Muscle of leg (tissue), 11 donors: Measurements from ENCODE around the gene IMPA2. TPM values are rescaled to one million over a fixed set of nuclear protein-coding genes. Genes with fewer than 3 reads are reported as not detected.

Source experiments
- DNase-seq: peaks from one replicate; pipeline ENCODE4 v3.0.0; 2013
- H3K27ac ChIP-seq: one replicate; pipeline ENCODE4 v1.5.1; 2013; ENCODE audit warnings: mild to moderate bottlenecking, low read length, control low read depth
- H3K27me3 ChIP-seq: one replicate; pipeline ENCODE4 v1.6.1; 2013; ENCODE audit warnings: low read length; ENCODE audit not compliant: control insufficient read depth, insufficient read depth
- H3K36me3 ChIP-seq: one replicate; pipeline ENCODE4 v1.6.1; 2013; ENCODE audit warnings: low read length; ENCODE audit not compliant: control insufficient read depth, insufficient read depth
- H3K4me1 ChIP-seq: one replicate; pipeline ENCODE4 v1.6.1; 2013; ENCODE audit warnings: low read length; ENCODE audit not compliant: control insufficient read depth, insufficient read depth
- H3K4me3 ChIP-seq: one replicate; pipeline ENCODE4 v1.5.1; 2013; ENCODE audit warnings: low read length, control low read depth
- H3K9me3 ChIP-seq: replicated peaks from 2 replicates; pipeline ENCODE4 v1.6.1; 2013; ENCODE audit warnings: low read depth, low read length; ENCODE audit not compliant: control insufficient read depth
- WGBS: methylation state at CpG from one replicate; pipeline ENCODE4 v1.1.5; 2013; ENCODE audit warnings: missing lambda C conversion rate; ENCODE audit not compliant: insufficient coverage; 5-methylcytosine and 5-hydroxymethylcytosine counted together
- polyA plus RNA-seq, 8 donors: library from polyadenylated mRNA; unstranded; fragments of 120-200 nt; gene quantifications; one replicate each; pipeline versions ENCODE4 v1.2.1 to v1.2.3, GENCODE V29; 2013; ENCODE audit warnings: inconsistent platforms in 1 of 8, low replicate concordance in 1 of 8; ENCODE audit not compliant: insufficient read length in 8 of 8, insufficient read depth in 1 of 8
- total RNA-seq: library from RNA; stranded (reverse); fragments of 120-200 nt; gene quantifications from one replicate; pipeline ENCODE4 v1.2.4, GENCODE V29; 2013

Gene IMPA2
- total and polyA plus RNA-seq, 9 donors = 18.0 to 31.5 (median 23.1) TPM

DNA sequence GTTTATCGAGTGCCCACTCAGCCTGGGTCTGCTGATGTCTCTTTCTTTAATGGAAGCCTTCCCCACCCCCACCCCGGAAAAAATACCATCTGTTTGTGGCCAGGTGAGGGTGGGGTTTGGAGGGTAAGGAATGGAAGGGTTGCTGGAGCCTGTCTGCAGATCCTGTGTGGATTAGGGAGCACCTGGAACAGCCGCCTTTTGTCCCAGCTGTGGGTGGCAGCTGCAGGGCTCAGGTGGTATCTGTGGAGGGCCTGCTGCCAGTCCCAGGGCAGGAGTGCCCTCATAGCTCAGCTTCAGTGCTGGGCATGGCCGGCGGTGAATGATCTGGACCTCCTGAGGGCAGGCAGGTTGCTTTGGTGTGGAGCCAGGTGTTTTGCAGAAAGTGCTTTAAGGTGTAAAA is 45.3 kb downstream of the IMPA2 start:
- Histone ChIP-seq H3K27me3 (no peaks in the 10 kb centered on the region), H3K36me3 (peaks cover 14% of the 10 kb centered on the region), H3K9me3 (no peaks in the 10 kb centered on the region), H3K4me3 (no peak overlapping the region), H3K27ac (no peak overlapping the region), H3K4me1 (peaks cover 8% of the 10 kb centered on the region)
- 86% methylated on average over 3 of the region's 5 CpGs for whole genome bisulfite sequencing
- DNase-seq = no peak

DNA sequence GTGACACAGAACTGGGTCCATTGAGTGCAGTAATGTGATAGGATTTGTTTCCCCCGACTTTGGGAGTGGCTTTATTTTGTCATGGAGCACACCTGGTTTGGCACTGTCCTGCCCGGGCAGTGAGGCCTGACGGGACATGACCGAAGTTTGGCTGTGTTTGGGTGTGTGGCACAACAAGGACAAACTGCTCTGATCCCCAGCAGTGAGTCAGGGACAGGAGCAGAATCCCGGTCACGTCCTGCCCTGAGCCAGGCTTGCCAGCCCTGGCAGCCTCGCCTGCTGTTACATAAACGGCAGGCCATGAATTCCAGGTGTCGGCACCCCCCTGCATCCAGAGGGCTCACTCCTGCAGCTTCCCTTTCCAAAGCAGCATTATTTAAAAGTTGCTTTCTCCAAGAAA is 45.7 kb downstream of the IMPA2 start:
- H3K9me3 ChIP-seq = no peaks in the 10 kb centered on the region
- H3K27me3 ChIP-seq = no peaks in the 10 kb centered on the region
- peaks cover 8% of the 10 kb centered on the region for H3K4me1 ChIP-seq
- H3K4me3 ChIP-seq = no peak overlapping the region
- no peak for DNase-seq
- WGBS = 60% methylated on average over 9 of the region's 9 CpGs
- no peak overlapping the region for H3K27ac ChIP-seq
- H3K36me3 ChIP-seq = peaks cover 13% of the 10 kb centered on the region

DNA sequence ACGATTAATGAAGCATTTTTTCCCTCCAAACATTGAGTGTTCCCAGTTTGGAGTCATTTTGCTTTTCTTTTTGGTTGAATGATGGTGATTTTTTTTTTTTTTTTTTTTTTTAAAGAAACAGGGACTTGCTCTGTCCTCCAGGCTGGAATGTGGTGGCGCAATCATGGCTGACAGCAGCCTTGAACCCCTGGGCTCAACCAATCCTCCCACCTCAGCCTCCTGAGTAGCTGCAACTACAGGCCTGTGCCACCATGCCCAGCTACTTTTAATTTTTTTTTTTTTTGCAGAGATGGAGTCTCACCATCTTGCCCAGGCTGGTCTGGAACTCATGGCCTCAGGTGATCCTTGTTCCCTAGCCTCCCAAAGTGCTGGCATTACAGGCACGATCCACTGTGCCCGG is 46.2 kb downstream of the IMPA2 start:
- no CpG with 5 or more reads among the region's 4 CpGs for WGBS

DNA sequence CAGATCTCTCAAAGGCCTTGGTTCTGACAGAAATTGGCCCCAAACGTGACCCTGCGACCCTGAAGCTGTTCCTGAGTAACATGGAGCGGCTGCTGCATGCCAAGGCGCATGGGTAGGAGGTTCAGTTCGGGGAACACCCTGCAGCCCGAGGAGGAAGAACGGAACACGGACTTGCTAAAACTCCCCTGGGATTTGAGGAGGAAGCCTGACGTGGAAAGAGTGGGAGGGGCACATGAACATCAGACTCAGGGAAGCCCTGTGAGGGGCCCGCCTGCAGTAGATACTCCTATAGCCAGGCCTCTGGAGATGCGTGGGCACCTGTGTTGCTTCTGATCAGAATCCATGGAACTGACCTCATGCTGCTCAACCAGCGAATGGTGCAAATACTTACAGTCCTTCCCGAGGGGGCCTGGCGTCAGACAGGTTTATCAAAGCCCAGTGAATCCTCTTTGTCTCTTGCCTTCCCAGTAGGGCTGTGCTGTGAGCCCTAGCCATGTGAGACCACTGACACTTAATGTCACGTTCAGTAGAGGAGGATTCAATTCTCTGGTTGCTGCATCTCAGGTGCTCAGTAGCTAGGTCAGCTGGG is 46.8 kb downstream of the IMPA2 start:
- DNase-seq = no peak
- whole genome bisulfite sequencing = 69% methylated on average over 14 of the region's 15 CpGs
- Histone ChIP-seq H3K27ac (no peak overlapping the region), H3K36me3 (peaks cover 16% of the 10 kb centered on the region), H3K9me3 (no peaks in the 10 kb centered on the region), H3K4me3 (no peak overlapping the region), H3K27me3 (no peaks in the 10 kb centered on the region), H3K4me1 (peaks cover 8% of the 10 kb centered on the region)

More for the DNA sequence above, 46.2 kb downstream of the IMPA2 start:
- DNase-seq = no peak
- no peak overlapping the region for H3K27ac ChIP-seq
- peaks cover 13% of the 10 kb centered on the region for H3K36me3 ChIP-seq
- no peak overlapping the region for H3K4me3 ChIP-seq
- no peaks in the 10 kb centered on the region for H3K27me3 ChIP-seq
- no peaks in the 10 kb centered on the region for H3K9me3 ChIP-seq
- H3K4me1 ChIP-seq = peaks cover 8% of the 10 kb centered on the region

DNA sequence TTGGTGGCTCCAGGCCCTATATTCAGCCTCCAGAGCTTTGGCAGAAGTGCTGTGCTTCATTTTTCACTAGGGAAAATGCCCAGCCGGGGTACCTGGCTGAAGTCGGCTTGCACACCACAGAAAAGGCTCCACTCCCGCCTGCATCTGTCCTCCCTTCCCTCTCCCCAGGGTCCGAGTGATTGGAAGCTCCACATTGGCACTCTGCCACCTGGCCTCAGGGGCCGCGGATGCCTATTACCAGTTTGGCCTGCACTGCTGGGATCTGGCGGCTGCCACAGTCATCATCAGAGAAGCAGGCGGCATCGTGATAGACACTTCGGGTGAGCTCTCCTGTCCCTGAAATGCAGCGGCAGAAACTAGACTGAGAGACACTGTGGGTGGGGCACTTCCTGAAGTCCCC is 47.4 kb downstream of the IMPA2 start:
- no peaks in the 10 kb centered on the region for H3K27me3 ChIP-seq
- H3K4me3 ChIP-seq = no peak overlapping the region
- H3K27ac ChIP-seq = no peak overlapping the region
- DNase-seq = no peak
- no peaks in the 10 kb centered on the region for H3K9me3 ChIP-seq
- H3K36me3 ChIP-seq = peaks cover 20% of the 10 kb centered on the region
- H3K4me1 ChIP-seq = peaks cover 8% of the 10 kb centered on the region
- 67% methylated on average over 9 of the region's 11 CpGs for WGBS

DNA sequence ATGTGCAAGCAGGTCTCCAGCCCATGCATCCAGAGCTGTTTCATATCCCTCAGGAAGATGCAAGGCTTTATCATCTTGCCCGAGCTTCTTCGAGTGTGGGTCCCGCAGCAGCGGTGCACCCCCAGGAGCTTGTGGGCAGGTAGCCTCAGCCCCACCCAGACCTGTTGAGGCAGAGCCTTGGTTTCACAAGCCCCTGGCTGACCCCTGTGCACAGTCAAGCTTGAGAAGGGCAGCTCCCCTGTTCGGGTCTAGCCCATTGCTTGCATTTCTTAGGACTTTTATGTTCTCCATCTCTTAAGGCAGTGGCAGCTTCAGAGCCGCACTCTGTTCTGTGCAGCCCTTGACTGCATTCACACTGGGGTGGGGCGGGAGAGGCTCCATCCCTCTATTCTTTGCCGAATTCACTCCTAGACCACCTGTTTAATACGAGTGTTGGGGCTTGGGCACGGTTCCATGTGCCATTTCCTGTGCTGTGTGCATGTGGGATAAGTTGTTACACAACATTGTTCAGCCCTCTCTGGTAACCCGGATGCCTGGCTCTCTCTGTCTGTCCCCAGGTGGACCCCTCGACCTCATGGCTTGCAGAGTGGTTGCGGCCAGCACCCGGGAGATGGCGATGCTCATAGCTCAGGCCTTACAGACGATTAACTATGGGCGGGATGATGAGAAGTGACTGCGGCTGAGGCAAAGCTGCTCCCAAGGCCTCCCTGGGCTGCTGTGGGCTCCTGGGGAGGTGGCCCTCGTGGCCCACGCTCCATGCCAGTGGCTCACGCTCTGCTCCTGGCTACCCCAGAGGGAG is 48.7 kb downstream of the IMPA2 start:
- Histone ChIP-seq H3K36me3 (peaks cover 20% of the 10 kb centered on the region), H3K27me3 (no peaks in the 10 kb centered on the region), H3K9me3 (no peaks in the 10 kb centered on the region), H3K4me3 (no peak overlapping the region), H3K4me1 (peaks cover 8% of the 10 kb centered on the region), H3K27ac (no peak overlapping the region)
- 60% methylated on average over 13 of the region's 21 CpGs for WGBS
- no peak for DNase-seq

DNA sequence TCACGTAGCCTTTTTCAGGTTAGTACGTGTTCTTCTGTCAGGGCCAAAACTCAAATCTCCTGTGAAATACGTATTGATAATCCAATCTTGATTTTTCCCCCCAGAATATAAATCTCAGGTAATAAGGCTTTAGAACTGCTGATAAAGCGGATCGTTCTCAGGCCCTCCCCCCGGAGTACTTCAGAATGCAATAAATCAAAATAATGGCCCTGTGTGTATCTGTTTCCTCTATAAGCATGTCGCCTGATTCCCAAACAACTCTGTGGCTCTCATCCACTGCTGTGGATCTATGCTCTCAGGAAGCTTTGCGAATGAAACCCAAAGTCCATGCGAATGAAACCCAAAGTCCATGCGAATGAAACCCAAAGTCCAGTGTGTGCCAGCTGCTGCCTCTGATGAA is 49.4 kb downstream of the IMPA2 start:
- DNase-seq = no peak
- H3K4me1 ChIP-seq = peaks cover 8% of the 10 kb centered on the region
- H3K27ac ChIP-seq = peak overlapping the region; percentile 29
- no peaks in the 10 kb centered on the region for H3K9me3 ChIP-seq
- H3K4me3 ChIP-seq = no peak overlapping the region
- no peaks in the 10 kb centered on the region for H3K27me3 ChIP-seq
- peaks cover 20% of the 10 kb centered on the region for H3K36me3 ChIP-seq
- 62% methylated on average over 8 of the region's 10 CpGs for WGBS

DNA sequence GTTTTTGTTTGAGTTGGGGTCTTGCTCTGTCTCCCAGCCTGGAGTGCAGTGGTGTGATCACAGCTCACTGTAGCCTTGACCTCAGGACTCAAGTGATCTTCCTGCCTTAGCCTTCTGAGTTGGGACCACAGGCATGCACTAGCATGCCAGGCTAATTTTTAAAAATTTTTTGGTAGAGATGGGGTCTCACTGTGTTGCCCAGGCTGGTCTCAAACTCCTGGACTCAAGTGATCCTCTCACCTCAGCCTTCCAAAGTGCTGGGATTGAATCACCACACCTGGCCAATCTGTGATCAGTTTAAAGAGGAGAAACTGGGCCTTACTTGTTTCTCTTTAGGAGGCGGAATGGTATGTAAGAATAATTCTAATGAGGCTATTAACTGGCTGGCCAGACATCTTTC is 49.9 kb downstream of the IMPA2 start:
- H3K27ac ChIP-seq = peak overlapping the region; percentile 29
- no peaks in the 10 kb centered on the region for H3K27me3 ChIP-seq
- WGBS = 67% methylated on average over 1 of the region's 1 CpG
- no peaks in the 10 kb centered on the region for H3K9me3 ChIP-seq
- no peak overlapping the region for H3K4me3 ChIP-seq
- peaks cover 8% of the 10 kb centered on the region for H3K4me1 ChIP-seq
- H3K36me3 ChIP-seq = peaks cover 20% of the 10 kb centered on the region
- no peak for DNase-seq

DNA sequence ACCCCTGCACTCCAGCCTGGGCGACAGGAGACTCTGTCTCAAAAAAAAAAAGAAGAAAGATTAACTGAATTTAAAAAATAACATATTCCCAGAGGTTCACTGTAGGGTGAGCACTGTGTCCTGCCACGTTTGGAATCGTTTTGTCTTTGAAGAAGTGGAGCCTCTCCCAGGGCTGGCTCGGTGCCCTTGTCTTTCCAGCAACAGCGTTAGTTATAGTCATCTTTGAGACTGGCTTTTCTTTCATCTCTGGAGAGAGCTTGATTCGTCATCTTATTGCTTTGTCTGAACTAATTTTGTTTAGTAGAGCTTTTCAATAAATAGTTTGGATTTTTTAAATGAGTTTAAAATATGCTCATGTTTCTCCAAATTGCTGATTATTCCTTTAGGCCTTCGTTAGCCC is 50.5 kb downstream of the IMPA2 start:
- no peak overlapping the region for H3K27ac ChIP-seq
- H3K27me3 ChIP-seq = no peaks in the 10 kb centered on the region
- peaks cover 8% of the 10 kb centered on the region for H3K4me1 ChIP-seq
- peaks cover 20% of the 10 kb centered on the region for H3K36me3 ChIP-seq
- H3K4me3 ChIP-seq = no peak overlapping the region
- 34% methylated on average over 4 of the region's 7 CpGs for WGBS
- peak; percentile 88 for DNase-seq
- no peaks in the 10 kb centered on the region for H3K9me3 ChIP-seq

DNA sequence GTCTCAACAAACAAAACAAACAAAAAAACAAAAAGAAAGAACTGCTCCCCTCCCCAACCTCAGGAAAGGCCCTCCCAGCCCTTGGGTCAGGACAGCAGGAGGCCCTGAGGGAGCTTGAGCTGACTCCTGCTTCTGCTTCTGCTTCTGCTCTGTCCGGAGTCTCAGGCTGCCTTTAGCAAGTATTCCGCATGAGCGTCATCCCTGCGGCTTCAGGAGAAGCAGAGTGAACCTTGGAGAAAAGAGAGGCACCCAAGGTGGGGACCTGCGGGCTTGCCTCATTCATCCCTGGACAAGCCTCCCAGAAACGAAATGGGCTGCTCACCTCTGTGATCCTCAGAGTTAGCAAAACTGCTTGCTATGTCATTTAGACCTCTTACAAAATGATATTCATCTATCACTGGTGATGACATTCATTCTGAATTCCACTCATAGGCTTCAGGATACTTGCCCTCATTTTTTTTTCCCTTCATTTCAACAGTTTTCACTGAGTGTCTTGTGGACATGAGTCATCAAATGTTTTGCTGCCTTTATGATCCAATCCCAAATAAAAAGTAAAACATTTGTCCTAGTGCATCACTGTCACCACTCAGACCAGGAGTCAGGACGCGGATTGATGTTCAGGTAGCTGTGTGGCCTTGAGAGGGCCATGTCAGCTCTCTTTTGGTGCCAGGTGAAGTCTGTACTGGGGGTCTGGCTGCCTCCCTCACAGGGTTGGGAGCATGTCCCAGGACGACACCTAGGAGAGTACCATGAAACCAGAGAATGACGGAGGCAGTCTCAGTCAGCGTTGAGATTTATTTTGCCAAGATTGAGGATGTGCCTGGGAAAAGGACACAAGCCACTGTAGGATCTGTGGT is 51.7 kb downstream of the IMPA2 start:
- Histone ChIP-seq H3K9me3 (no peaks in the 10 kb centered on the region), H3K27ac (no peak overlapping the region), H3K4me3 (no peak overlapping the region), H3K4me1 (peaks cover 10% of the 10 kb centered on the region), H3K27me3 (peaks cover 2% of the 10 kb centered on the region), H3K36me3 (peaks cover 20% of the 10 kb centered on the region)
- no peak for DNase-seq
- 87% methylated on average over 10 of the region's 11 CpGs for WGBS
